ENCODE measurements around the gene GALNT5. TPM values are rescaled to one million over a fixed set of nuclear protein-coding genes. Genes with fewer than 3 reads are reported as not detected.

The GALNT5 gene
- total and polyA plus RNA-seq, 7 experiments from 2014 or later = not detected

DNA sequence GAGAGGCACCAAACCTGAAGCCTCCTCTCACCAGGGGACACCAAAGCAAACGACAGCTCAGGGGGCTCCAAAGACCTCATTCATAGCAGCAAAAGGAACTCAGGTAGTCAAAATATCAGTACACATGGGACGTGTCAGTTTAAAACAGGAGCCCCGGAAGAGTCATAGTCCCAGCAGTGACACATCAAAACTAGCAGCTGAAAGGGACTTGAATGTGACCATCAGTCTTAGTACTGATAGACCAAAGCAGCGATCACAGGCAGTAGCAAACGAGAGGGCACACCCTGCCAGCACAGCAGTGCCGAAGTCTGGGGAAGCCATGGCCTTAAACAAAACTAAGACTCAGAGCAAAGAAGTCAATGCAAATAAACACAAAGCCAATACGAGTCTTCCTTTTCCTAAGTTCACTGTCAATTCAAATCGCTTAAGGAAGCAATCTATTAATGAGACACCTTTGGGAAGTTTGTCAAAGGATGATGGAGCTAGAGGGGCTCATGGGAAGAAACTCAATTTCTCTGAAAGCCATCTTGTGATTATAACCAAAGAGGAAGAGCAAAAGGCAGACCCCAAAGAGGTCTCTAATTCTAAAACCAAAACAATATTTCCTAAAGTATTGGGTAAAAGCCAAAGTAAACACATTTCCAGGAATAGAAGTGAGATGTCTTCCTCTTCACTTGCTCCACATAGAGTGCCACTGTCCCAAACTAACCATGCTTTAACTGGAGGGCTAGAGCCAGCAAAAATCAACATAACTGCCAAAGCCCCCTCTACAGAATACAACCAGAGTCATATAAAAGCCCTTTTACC is 1.2 kb downstream of the GALNT5 start:
- Mint-ChIP-seq H3K27ac (no peak overlapping the region), H3K36me3 (no peaks in the 10 kb centered on the region), H3K9me3 (peaks cover 0 to 4% (median 0%) of the 10 kb centered on the region in 11 donors), H3K4me3 (no peak overlapping the region), H3K27me3 (peaks cover 0 to 9% (median 3%) of the 10 kb centered on the region in 5 donors), H3K4me1 (peaks cover 4 to 27% (median 10%) of the 10 kb centered on the region in 7 donors)
- H3K36me3 ChIP-seq (ENCODE audit: control insufficient read depth in 2 of 3, insufficient read depth in 3 of 3, low read length in 3 of 3) = no peaks in the 10 kb centered on the region
- H3K4me3 ChIP-seq (ENCODE audit: low read length) = no peak overlapping the region
- CTCF ChIA-PET = no interaction called here
- H3K27ac ChIP-seq (ENCODE audit: low read depth, low read length) = no peak overlapping the region
- H3K4me1 ChIP-seq (ENCODE audit: control insufficient read depth in 2 of 2, insufficient read depth in 2 of 2, low read length in 2 of 2) = no peaks in the 10 kb centered on the region
- POLR2A ChIA-PET = no interaction called here
- ATAC-seq (no peak), DNase-seq (no peak)
- intact Hi-C loops (cut with micrococcal nuclease) = no loop called here
- H3K9me3 ChIP-seq (ENCODE audit: control insufficient read depth in 2 of 3, low read length in 3 of 3) = no peaks in the 10 kb centered on the region
- no peaks in the 10 kb centered on the region for H3K27me3 ChIP-seq (ENCODE audit: control insufficient read depth in 2 of 2, insufficient read depth in 2 of 2, low read length in 2 of 2)

DNA sequence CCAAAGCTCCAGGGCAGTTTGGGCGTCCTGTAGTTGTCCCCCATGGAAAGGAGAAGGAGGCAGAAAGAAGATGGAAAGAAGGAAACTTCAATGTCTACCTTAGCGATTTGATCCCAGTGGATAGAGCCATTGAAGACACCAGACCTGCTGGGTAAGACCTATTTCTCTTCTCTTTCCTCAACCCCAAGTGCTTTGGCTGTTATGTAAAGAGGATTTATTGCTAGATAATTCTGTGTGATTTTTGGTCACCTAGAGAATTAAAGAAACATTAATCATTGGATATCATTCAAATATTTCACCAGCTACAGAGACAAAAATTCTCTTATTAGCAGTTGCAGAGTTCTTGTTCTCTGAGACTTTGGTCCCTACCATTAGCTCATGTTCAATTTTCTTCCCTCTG is 1.9 kb downstream of the GALNT5 start:
- no peak overlapping the region for H3K4me3 ChIP-seq (ENCODE audit: low read length)
- no peak overlapping the region for H3K4me3 Mint-ChIP-seq
- ATAC-seq = no peak
- CTCF ChIA-PET = no interaction called here
- H3K9me3 Mint-ChIP-seq = peaks cover 0 to 4% (median 0%) of the 10 kb centered on the region in 11 donors
- POLR2A ChIA-PET = no interaction called here
- no peaks in the 10 kb centered on the region for H3K4me1 ChIP-seq (ENCODE audit: control insufficient read depth in 2 of 2, insufficient read depth in 2 of 2, low read length in 2 of 2)
- no peak for DNase-seq
- no peaks in the 10 kb centered on the region for H3K27me3 ChIP-seq (ENCODE audit: control insufficient read depth in 2 of 2, insufficient read depth in 2 of 2, low read length in 2 of 2)
- no peak overlapping the region for H3K27ac Mint-ChIP-seq
- H3K27ac ChIP-seq (ENCODE audit: low read depth, low read length) = no peak overlapping the region
- H3K36me3 Mint-ChIP-seq = no peaks in the 10 kb centered on the region
- peaks cover 4 to 27% (median 10%) of the 10 kb centered on the region in 7 donors for H3K4me1 Mint-ChIP-seq
- intact Hi-C loops (cut with micrococcal nuclease) = no loop called here
- peaks cover 0 to 9% (median 0%) of the 10 kb centered on the region in 5 donors for H3K27me3 Mint-ChIP-seq
- no peaks in the 10 kb centered on the region for H3K9me3 ChIP-seq (ENCODE audit: control insufficient read depth in 2 of 3, low read length in 3 of 3)
- H3K36me3 ChIP-seq (ENCODE audit: control insufficient read depth in 2 of 3, insufficient read depth in 3 of 3, low read length in 3 of 3) = no peaks in the 10 kb centered on the region

DNA sequence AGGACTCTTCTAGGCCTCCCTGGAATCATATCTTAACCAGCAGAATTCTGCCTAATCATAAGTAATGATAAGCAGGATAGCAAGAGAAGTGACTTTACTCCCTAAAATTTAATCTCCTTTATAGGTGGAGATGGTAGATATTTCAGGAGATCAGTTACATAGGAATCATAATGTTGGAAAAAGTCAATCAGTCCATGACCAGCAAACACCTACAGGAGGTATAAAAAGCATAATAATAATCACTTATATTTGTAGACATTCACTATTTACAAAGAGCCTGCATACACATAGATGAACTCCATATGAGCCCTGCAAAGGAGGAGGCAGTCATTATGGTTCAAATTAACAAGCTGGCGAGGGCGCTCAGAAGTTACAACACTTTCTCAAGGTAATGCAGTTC is 2.5 kb downstream of the GALNT5 start:
- no peak overlapping the region for H3K27ac Mint-ChIP-seq
- no peak for ATAC-seq

DNA sequence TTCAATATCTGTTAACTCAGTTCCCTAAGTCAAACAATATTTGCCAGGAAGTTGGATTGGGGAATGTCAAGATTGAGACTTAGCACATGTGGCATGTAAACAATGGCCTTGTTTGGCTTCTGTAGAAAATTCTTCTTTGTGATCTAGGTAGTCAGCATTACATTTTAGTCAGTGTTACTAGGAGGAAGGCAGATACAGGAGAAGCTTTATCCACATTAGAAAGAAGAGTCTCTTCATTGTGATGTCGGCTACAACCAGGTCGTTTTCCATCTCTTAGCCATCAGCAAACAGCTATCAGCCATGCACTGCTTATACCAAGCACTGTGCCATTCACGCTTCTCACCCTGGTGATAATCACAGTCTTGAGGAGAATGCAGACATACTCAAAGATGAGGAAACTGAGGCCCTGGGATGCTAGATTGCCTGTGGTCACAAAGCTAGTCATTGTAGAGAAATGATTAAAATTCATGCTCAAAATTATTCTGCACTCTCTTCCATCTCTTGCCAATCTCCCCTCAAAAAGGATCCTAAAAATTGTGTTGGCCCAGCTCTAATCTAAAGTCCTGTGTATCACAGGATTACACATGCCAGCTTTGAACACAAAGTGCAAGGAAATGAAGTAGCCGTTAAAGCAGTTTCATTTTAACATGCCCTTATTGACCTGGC is 3.2 kb downstream of the GALNT5 start:
- ATAC-seq (no peak), DNase-seq (no peak)
- ChIA-PET CTCF (no interaction called here), POLR2A (no interaction called here)
- H3K27ac ChIP-seq (ENCODE audit: low read depth, low read length) = no peak overlapping the region
- intact Hi-C loops (cut with micrococcal nuclease) = no loop called here
- Mint-ChIP-seq H3K36me3 (no peaks in the 10 kb centered on the region), H3K9me3 (peaks cover 0 to 4% (median 0%) of the 10 kb centered on the region in 11 donors), H3K27me3 (peaks cover 0 to 9% (median 0%) of the 10 kb centered on the region in 5 donors), H3K4me1 (peaks cover 4 to 27% (median 10%) of the 10 kb centered on the region in 7 donors), H3K4me3 (peak overlapping the region in 6 of 10 donors; percentile 15 to 46 (median 26)), H3K27ac (peak overlapping the region in 2 of 9 donors; percentile 6 to 63)
- no peaks in the 10 kb centered on the region for H3K36me3 ChIP-seq (ENCODE audit: control insufficient read depth in 2 of 3, insufficient read depth in 3 of 3, low read length in 3 of 3)
- H3K4me3 ChIP-seq (ENCODE audit: low read length) = no peak overlapping the region
- no peaks in the 10 kb centered on the region for H3K4me1 ChIP-seq (ENCODE audit: control insufficient read depth in 2 of 2, insufficient read depth in 2 of 2, low read length in 2 of 2)
- H3K9me3 ChIP-seq (ENCODE audit: control insufficient read depth in 2 of 3, low read length in 3 of 3) = no peaks in the 10 kb centered on the region
- no peaks in the 10 kb centered on the region for H3K27me3 ChIP-seq (ENCODE audit: control insufficient read depth in 2 of 2, insufficient read depth in 2 of 2, low read length in 2 of 2)

More for the DNA sequence above, 2.5 kb downstream of the GALNT5 start:
- H3K27me3 Mint-ChIP-seq = peaks cover 0 to 9% (median 0%) of the 10 kb centered on the region in 5 donors
- peaks cover 4 to 27% (median 10%) of the 10 kb centered on the region in 7 donors for H3K4me1 Mint-ChIP-seq
- no peaks in the 10 kb centered on the region for H3K4me1 ChIP-seq (ENCODE audit: control insufficient read depth in 2 of 2, insufficient read depth in 2 of 2, low read length in 2 of 2)
- no peak overlapping the region for H3K4me3 Mint-ChIP-seq
- no peak for DNase-seq
- H3K4me3 ChIP-seq (ENCODE audit: low read length) = no peak overlapping the region
- H3K36me3 ChIP-seq (ENCODE audit: control insufficient read depth in 2 of 3, insufficient read depth in 3 of 3, low read length in 3 of 3) = no peaks in the 10 kb centered on the region
- no peaks in the 10 kb centered on the region for H3K36me3 Mint-ChIP-seq
- POLR2A ChIA-PET = no interaction called here
- no peaks in the 10 kb centered on the region for H3K27me3 ChIP-seq (ENCODE audit: control insufficient read depth in 2 of 2, insufficient read depth in 2 of 2, low read length in 2 of 2)
- H3K27ac ChIP-seq (ENCODE audit: low read depth, low read length) = no peak overlapping the region
- CTCF ChIA-PET = no interaction called here
- intact Hi-C loops (cut with micrococcal nuclease) = no loop called here
- peaks cover 0 to 4% (median 0%) of the 10 kb centered on the region in 11 donors for H3K9me3 Mint-ChIP-seq
- H3K9me3 ChIP-seq (ENCODE audit: control insufficient read depth in 2 of 3, low read length in 3 of 3) = no peaks in the 10 kb centered on the region

DNA sequence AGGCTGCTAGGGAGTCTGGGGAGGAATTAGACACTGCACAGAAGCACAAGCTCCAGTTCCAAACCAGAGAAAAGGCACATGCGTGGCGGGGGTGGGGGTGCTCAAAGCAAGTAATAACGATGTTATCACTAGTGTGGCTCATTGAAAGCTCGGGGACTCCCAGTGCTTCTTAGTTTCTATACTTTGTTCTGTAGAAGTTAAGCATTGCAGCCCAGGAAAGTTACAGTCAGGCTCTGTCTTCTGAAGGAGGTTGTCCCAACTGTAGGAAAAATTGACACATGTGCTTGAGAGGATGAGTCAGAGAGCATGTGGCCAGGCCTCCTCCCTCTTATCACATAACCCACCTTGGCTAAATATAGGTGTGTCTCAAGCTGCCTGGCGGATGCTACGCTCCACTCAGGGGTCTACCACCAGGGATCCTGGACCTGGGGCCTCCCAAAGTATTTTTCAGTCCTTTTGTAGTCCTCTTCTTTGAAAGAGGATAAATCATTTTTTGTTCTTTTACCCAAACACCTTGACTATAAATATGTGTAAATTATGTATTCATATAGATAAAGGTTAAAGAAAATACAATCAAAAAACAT is 3.8 kb downstream of the GALNT5 start:
- H3K4me3 ChIP-seq (ENCODE audit: low read length) = no peak overlapping the region
- peak overlapping the region in 1 of 9 donors; percentile 6 for H3K27ac Mint-ChIP-seq
- no peaks in the 10 kb centered on the region for H3K36me3 Mint-ChIP-seq
- H3K9me3 ChIP-seq (ENCODE audit: control insufficient read depth in 2 of 3, low read length in 3 of 3) = no peaks in the 10 kb centered on the region
- no peak overlapping the region for H3K27ac ChIP-seq (ENCODE audit: low read depth, low read length)
- peaks cover 0 to 4% (median 0%) of the 10 kb centered on the region in 11 donors for H3K9me3 Mint-ChIP-seq
- ATAC-seq (peak; percentile 29), DNase-seq (peak in 1 of 9 donors; percentile 72)
- no peaks in the 10 kb centered on the region for H3K27me3 ChIP-seq (ENCODE audit: control insufficient read depth in 2 of 2, insufficient read depth in 2 of 2, low read length in 2 of 2)
- H3K4me1 Mint-ChIP-seq = peaks cover 4 to 27% (median 10%) of the 10 kb centered on the region in 7 donors
- no peaks in the 10 kb centered on the region for H3K36me3 ChIP-seq (ENCODE audit: control insufficient read depth in 2 of 3, insufficient read depth in 3 of 3, low read length in 3 of 3)
- no peaks in the 10 kb centered on the region for H3K4me1 ChIP-seq (ENCODE audit: control insufficient read depth in 2 of 2, insufficient read depth in 2 of 2, low read length in 2 of 2)
- CTCF ChIA-PET = no interaction called here
- peak overlapping the region in 6 of 10 donors; percentile 15 to 46 (median 26) for H3K4me3 Mint-ChIP-seq
- POLR2A ChIA-PET = no interaction called here
- intact Hi-C loops (cut with micrococcal nuclease) = no loop called here
- peaks cover 0 to 9% (median 0%) of the 10 kb centered on the region in 5 donors for H3K27me3 Mint-ChIP-seq

DNA sequence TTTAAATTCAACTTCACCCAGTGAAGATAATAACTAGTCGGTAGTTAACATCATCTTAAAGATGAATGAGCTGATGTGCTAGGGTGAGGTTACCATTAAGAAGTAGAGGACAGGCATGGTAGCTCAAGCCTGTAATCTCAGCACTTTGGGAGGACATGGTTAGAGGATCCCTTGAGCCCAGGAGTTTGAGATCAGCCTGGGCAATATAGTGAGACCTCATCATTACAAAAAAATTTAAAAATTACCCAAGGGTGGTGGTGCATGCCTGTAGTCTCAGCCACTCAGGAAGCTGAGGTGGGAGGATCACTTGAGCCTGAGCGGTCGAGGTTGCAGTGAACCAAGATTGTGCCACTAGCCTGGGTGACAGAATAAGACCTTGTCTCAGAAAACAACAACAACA is 4.7 kb downstream of the GALNT5 start:
- Histone ChIP-seq H3K36me3 (ENCODE audit: control insufficient read depth in 2 of 3, insufficient read depth in 3 of 3, low read length in 3 of 3) (no peaks in the 10 kb centered on the region), H3K27me3 (ENCODE audit: control insufficient read depth in 2 of 2, insufficient read depth in 2 of 2, low read length in 2 of 2) (no peaks in the 10 kb centered on the region), H3K27ac (ENCODE audit: low read depth, low read length) (no peak overlapping the region), H3K9me3 (ENCODE audit: control insufficient read depth in 2 of 3, low read length in 3 of 3) (no peaks in the 10 kb centered on the region), H3K4me3 (ENCODE audit: low read length) (no peak overlapping the region), H3K4me1 (ENCODE audit: control insufficient read depth in 2 of 2, insufficient read depth in 2 of 2, low read length in 2 of 2) (no peaks in the 10 kb centered on the region)
- CTCF ChIA-PET = no interaction called here
- Mint-ChIP-seq H3K9me3 (peaks cover 0 to 4% (median 0%) of the 10 kb centered on the region in 11 donors), H3K36me3 (no peaks in the 10 kb centered on the region), H3K27me3 (peaks cover 0 to 9% (median 0%) of the 10 kb centered on the region in 5 donors), H3K27ac (no peak overlapping the region), H3K4me1 (peaks cover 4 to 24% (median 10%) of the 10 kb centered on the region in 7 donors), H3K4me3 (no peak overlapping the region)
- no peak for DNase-seq
- no peak for ATAC-seq
- intact Hi-C loops (cut with micrococcal nuclease) = no loop called here
- POLR2A ChIA-PET = no interaction called here
